Stimulated activated CD4-positive, alpha-beta T cell treated with anti-CD3 and anti-CD28 coated beads, Interleukin-15, amount 100 ng/mL, for 48 hours (primary cell): ENCODE data around the gene SYTL4.

ENCODE experiments used
- DNase-seq, 2 donors: peaks; one replicate each; pipeline ENCODE4 v3.0.0-alpha.2; 2020; ENCODE audit warnings: low read depth in 2 of 2

SYTL4 gene

DNA sequence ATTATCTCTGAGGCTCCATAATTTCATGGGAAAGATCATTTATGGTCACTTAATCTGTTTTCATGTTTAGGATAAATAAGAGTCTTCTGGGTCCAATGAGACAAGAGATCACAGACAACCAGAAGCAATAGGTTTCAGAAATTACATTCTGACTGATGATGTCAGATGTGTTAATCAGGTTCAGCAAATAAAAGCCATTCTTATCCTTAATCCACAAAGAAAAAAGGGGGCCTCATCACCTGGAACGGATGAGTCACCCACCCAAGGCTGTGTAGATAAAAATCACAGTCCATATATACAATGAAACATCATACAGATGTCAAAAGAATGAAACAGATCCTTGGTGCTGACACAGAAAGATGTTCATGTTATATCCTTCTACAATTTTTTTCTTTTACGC lies 36.6 kb downstream of the SYTL4 start:
- DNase-seq, result no peak

DNA sequence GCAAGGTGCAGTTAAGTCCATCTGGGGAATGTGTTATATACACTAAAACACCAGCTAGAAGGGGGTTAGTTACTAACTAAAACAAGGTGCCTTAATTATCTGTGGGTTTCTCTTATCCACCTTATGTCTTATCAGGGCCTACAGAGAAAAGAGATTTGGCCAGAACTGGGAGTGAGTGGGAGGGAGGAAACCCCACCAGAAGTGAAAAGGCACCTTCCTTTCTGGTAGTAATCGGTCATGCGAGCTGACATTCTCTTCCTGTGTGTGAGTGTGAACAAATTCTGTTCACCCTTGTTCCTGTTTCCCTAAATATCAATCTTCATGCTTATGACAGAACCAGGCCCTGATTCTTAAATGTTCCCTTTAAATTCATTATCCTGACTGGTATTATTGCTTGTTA lies 44.4 kb downstream of the SYTL4 start:
- no peak for DNase-seq

DNA sequence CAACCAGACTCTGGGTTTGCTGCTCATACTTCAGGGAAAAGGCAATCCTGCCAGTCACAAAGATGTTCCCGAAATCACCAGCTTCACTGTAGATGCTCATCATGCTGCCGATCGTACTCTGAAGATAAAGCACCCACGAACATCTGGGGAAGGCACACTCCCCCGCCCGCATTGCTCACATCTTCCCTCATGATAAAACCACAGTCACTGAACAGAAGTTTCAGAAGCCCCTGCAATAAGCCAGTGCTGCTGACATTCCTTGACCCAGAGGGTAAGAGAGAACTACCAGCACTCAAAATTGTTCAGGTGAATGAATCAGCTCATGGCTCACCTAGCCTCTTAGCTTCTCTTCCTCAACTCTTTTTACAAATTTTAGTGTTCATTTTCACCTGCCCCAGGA lies 44.8 kb downstream of the SYTL4 start:
- DNase-seq, result no peak

- no peak for DNase-seq
These were observed 46.0 kb downstream of the SYTL4 start for GRCh38 chrX:100685997-100686305.

DNA sequence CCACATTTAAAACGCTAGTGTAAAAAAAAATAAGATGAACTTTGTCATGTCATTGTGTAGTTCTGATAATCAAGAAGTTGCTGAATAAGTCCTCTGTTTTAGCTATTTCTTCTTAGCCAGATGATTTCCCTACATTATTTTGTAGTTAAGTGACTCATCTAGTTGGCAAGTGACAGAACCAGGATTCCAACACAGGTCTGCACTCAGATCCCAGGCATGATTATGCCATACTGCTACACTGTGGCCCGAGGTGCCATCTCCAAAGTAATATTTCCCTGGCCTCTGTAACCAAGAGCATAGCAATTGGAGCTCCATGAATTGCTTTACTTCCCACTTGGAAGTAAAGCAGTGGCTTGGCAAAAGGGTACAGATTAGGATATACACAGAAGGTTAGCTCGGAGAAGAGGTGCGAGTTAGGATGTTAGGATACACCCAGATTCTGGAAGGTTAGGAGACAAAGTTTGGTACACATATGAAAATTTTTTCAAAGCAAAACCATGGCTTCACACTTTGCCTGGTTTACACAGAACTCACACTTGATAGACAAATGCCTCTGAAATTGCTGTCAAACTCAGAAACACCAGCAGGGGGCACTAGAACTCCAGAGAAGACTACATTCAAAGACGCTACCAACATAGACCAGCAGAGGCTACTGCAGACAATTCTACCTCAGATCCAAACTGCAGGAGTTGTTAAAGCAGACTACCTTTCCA lies 46.5 kb downstream of the SYTL4 start:
- DNase-seq, result peak; percentile 21 to 57

- DNase-seq, result no peak
These were observed 49.0 kb downstream of the SYTL4 start for GRCh38 chrX:100682939-100683338.

DNA sequence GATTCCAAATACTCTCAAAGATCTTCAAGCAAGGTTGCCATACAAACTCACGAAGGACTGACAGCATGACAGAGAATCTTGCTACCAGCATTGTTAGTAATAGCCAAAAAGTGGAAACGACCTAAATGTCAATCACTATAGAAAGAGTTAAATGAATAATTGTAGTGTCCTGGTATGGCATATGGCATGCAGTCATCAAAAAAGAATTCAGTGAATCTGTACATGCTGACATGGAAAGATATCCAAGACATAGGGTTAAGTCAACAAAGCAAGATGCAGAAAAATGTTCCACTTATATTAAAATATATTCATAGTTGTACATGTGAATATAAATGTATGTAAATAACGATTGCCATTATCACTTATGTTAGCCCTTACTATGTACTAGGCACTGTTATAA lies 50.3 kb downstream of the SYTL4 start:
- DNase-seq, result no peak

DNA sequence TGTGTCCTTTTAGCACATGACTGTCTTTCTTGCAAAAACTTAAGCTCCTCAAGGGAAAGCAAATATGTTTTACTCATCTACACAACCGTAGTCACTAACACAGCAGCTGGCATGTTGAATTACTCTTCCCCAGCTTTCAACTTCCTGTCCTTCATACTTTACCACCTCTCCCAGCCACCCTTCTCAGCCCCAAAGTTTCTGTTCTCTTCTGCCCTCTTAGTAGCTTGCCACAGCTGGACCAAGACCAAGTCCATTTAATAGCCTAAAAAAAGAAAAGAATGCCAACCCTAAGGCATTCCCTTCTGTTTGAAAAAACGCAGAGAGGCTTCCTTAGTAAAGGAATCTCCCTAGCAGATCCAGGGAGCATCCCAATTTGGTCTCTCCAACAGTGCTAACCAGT lies 51.2 kb downstream of the SYTL4 start:
- DNase-seq, result no peak

DNA sequence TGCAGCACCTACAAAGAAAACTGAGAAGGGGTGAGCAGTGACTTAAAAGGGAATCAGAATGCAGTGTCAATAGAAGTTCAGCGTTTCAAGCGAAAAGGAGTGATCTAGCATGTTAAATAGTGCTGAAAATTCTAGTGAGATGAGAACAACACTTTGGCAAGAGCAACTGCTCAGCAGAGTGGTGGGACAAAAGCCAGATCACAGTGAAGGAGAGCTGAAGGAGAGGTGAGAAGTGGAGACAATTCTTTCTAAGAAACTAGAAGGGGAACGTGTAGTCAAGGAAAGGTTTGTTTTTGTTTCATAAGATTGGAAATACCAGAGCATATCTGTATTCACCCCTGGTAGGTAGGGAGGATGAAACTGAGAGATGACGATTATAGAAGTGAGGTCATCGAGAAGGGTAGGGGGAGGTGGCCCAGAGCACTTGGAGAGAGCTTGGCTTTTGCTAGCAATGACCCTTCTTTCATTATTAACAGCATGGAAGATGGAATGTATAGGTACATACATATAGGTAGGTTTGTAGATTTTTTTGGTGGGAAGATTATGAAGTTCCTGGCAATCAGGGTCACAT lies 54.2 kb downstream of the SYTL4 start:
- no peak for DNase-seq

DNA sequence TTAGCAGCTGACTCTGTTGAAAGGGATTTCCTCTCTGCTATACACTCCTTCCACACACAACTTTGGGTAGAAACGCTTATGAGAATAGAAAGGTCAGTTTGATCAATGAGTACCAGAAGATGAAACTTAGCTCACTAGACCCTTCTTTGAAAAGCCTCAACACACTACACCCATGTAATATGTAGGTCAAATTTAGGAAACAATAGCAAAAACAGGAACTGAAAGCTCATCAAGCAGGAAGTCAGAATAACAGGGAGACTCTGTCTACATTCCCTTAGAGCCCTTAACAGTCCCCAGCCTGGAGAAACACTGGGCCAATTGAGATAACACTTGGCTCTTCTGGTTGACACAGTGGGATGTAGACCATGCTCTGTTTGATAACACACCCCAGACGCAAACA lies 57.2 kb downstream of the SYTL4 start:
- DNase-seq, result no peak

DNA sequence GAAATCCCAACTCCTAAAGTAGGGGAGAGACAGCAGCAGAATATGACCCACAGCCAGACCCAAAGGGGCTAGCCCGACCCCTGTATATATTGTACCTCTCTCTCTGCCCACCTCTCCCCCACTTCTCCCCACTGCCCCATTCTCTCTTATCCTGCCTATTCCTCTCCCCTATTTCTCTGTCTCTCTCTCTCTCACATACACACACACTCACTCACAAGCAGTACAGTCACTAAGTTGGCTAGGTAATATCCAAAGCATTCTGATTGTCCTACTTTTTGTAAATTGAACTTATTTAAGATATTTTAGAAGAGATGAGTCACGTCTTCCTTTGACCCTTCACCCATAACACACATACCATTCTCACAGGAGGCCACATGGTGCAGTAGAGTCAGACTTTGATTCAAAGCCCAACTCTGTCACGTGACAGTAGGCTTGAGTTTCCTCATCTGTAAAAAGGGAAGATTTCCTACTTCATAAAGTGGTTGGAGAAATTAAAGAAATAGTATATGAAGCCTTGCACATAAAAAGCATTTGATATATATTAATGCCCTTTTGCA lies 58.4 kb downstream of the SYTL4 start:
- DNase-seq, result no peak

DNA sequence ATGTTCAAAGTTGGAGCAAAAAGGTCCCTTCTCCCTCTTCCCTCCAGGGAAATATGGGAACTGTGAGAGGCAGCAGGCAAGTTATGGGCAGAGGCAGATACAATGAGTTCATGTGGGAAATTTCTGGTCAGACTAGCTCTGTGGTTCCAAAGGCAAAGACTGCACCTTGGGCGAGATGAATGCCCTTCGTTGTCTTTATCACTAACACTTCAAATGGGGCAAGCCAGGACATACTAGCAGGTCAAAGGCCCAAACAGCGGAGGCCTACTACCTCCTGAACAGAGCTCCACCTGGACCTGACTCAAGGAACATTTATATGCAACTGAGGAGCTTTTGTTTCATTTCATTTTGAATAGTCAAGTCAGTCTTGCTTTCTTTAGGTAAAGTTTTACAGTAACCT lies 59.0 kb downstream of the SYTL4 start:
- DNase-seq, result no peak

DNA sequence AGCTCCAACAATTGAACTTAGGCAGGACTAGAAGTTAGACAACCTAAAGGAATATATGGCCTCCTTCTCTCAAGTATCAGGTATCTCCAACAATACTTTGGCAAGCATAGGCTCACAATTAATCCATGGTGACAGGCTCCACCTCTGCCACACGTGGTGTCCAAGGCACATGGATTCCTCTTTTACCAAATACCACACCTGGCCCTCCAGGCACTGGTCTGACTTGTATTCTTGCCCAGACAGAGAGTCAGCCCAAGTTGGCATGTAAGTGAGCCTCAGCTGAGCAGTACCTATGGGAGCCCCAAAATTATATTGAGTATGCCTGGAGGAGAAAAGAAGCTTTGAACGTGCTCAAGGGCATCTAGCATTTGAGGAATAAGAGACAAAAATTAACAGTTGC lies 68.3 kb downstream of the SYTL4 start:
- DNase-seq, result no peak

GRCh38 chrX:100662796-100663195 lies 69.1 kb downstream of the SYTL4 start:
- no peak for DNase-seq

DNA sequence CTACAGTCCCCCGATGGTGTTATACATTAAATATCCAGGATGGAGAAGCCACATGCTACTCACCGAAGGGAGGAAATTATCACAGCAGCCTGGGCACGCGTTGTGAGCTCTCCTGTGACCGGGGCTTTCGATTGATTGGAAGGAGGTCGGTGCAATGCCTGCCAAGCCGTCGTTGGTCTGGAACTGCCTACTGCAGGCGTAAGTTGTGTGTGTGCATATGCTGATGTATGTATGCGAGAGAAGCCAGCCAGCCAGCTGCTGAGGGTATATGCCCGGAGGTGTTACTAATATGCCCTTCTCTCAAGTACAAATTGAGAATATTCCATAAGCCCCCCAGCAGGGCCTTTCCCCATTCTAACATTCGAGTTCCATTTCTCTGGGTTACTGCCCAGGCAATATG lies 69.8 kb downstream of the SYTL4 start:
- no peak for DNase-seq

GRCh38 chrX:100659431-100660137 lies 72.3 kb downstream of the SYTL4 start:
- DNase-seq, result no peak

GRCh38 chrX:100658941-100659381 lies 73.0 kb downstream of the SYTL4 start:
- no peak for DNase-seq

DNA sequence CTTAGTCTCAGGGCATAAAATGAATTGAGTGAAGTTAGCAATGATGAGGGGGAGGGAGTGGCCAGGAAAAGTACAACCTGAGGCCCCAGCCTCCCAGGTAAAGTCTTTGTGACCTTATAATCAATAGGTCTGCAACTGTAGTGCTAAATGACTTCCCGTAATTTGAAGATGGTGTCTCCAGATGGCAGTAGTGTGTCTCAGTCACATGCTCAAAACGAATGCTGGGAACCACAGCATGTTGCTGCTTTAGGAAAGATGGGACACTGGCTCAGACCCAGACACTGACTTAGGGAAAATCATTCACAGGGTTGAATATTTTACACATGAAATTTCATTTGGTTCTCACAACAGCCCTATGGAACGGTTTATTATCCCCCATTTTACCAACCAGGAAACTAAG lies 77.7 kb downstream of the SYTL4 start:
- no peak for DNase-seq

DNA sequence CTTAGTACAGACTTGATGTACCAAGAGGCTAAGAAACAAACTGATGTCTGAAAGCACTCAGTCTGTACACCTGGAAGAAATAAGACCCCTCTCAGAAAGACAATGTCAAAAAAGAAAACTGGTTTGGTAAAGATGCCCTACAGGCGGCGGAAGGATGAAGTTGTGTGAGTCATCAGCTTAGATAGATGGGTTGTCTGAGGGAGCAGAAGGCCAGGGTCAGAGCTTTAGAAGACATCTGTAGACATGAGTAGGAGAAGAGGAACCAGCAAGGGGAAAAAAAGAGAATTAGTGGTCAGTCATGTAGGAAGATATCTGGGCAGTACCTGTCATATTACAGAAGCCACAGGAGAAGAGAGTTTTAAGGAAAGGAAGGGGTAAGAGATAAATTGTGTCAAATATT lies 79.7 kb downstream of the SYTL4 start:
- DNase-seq, result no peak

GRCh38 chrX:100650841-100651240 lies 81.1 kb downstream of the SYTL4 start:
- DNase-seq, result no peak

DNA sequence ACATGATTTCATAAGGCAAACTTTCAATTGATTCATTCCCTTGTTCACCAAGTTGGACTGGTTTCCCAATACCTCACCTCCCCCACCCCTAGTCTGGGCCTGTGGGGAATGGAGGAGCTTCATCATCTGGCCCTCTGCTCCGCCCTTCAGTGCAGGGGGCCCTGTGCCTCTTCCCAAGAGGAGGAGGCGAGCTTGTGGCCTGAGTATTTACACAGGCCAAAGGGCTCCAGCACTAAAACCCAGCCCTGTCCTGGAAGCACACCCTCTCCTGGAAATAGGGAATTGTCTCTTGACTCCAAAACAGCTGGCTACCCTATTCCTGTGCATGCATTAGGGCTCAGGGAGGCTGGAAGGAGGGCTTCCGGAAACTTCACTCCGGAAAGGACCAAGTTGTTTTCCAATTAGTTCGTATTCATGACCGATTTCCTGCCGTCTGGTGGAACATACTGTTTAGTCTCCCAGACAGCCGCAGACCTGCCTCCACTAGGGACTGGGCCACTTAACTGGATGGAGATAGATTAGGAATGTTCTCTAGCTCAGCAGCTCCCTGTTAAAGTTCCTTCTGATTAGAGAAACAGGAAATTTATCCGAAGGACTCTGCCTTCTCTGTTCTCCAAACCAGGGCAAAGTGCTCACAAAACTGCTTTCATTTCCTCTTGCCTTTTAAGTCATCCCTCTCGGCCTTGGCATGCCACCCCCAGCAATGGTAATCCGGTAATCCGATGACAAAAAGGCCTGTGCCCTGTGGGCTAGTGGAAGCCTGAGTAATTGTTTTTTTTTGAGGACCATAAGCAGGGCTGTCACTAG lies 82.2 kb downstream of the SYTL4 start:
- no peak for DNase-seq
